Chondrocyte (in vitro differentiated cells): ENCODE measurements around the gene DIPK1A. TPM values are rescaled to one million over a fixed set of nuclear protein-coding genes. Genes with fewer than 3 reads are reported as not detected.

Source experiments
- DNase-seq: peaks from one replicate; pipeline ENCODE4 v3.0.0; 2021; ENCODE audit warnings: mixed read lengths, low spot score
- H3K27ac Mint-ChIP-seq: one replicate; pipeline ENCODE4 v1.8.0; 2021; ENCODE audit warnings: mild to moderate bottlenecking, moderate library complexity, mixed read lengths; ENCODE audit not compliant: unreplicated experiment
- H3K27me3 Mint-ChIP-seq: 2 replicates; pipeline ENCODE4 v1.8.0; 2021; ENCODE audit warnings: low read depth, mixed read lengths
- H3K36me3 Mint-ChIP-seq: 2 replicates; pipeline ENCODE4 v1.8.0; 2021; ENCODE audit warnings: low read depth, mixed read lengths
- H3K4me1 Mint-ChIP-seq: 2 replicates; pipeline ENCODE4 v1.8.0; 2021; ENCODE audit warnings: low read depth, mild to moderate bottlenecking, mixed read lengths
- H3K4me3 Mint-ChIP-seq: one replicate; pipeline ENCODE4 v1.8.0; 2021; ENCODE audit warnings: mild to moderate bottlenecking, moderate library complexity, mixed read lengths; ENCODE audit not compliant: unreplicated experiment
- H3K9me3 Mint-ChIP-seq: 2 replicates; pipeline ENCODE4 v1.8.0; 2021; ENCODE audit warnings: low read depth, mixed read lengths
- total RNA-seq: library from RNA; stranded (reverse); gene quantifications from 3 replicates; pipeline ENCODE4 v1.2.1, GENCODE V29; 2021
- TF ChIP-seq, protein P1 (sequence below): fragments of 200-600 bp; sonication (generic); IDR thresholded peaks from 2 replicates; pipeline ENCODE4 v1.5.0; 2021; ENCODE audit warnings: antibody characterized with exemption, mild to moderate bottlenecking, moderate library complexity

The DIPK1A gene
- total RNA-seq, 1 donor from 2014 or later = 11.2 TPM

DNA sequence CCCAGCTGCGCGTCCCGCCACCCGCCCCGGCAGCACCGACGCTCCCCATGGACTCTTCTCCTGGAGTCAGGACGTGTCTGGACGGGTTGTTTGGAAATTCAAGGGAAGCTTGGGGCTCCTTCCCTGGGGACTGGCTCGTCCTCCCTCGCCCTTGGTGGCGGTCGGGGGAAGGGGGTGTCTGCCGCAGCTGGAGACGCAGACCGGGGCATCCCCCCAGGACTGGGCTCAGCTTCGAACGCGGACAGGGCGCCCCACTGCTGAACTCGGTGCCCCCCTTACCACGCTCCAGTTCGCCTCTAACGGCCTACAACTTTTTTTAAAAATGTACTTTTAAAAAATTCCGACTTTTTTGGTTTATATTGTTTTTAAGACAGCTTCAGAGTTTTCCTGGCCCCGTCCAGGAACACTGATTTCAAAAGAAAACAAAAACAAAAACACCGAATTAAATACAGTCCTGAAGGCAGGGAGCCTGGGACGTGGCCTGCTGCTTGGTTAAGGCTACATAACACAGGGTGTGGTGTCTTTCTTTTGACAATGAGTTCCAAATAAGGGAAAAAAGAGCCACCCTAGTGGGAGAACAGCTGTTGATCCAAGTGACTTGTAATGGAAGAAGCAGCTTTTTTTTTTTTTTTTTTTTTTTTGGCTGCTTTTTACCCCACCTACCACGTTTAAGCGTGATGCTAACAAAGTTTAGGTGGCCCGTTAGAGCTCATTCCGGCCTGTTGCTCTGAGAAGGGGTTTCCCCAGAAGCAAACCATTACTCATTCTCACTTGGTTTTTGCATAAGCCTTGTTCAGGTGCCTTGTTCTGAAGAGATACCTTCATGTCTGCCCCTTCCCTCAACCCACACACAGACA, 862 bp upstream of the DIPK1A start:
- Mint-ChIP-seq H3K27me3 (no peaks in the 10 kb centered on the region), H3K9me3 (no peaks in the 10 kb centered on the region), H3K4me1 (peaks cover 15% of the 10 kb centered on the region), H3K4me3 (peak overlapping the region; percentile 75), H3K27ac (peak overlapping the region; percentile 73), H3K36me3 (no peaks in the 10 kb centered on the region)
- TF ChIP-seq, protein P1, sequence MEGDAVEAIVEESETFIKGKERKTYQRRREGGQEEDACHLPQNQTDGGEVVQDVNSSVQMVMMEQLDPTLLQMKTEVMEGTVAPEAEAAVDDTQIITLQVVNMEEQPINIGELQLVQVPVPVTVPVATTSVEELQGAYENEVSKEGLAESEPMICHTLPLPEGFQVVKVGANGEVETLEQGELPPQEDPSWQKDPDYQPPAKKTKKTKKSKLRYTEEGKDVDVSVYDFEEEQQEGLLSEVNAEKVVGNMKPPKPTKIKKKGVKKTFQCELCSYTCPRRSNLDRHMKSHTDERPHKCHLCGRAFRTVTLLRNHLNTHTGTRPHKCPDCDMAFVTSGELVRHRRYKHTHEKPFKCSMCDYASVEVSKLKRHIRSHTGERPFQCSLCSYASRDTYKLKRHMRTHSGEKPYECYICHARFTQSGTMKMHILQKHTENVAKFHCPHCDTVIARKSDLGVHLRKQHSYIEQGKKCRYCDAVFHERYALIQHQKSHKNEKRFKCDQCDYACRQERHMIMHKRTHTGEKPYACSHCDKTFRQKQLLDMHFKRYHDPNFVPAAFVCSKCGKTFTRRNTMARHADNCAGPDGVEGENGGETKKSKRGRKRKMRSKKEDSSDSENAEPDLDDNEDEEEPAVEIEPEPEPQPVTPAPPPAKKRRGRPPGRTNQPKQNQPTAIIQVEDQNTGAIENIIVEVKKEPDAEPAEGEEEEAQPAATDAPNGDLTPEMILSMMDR = no peak
- no peak for DNase-seq

DNA sequence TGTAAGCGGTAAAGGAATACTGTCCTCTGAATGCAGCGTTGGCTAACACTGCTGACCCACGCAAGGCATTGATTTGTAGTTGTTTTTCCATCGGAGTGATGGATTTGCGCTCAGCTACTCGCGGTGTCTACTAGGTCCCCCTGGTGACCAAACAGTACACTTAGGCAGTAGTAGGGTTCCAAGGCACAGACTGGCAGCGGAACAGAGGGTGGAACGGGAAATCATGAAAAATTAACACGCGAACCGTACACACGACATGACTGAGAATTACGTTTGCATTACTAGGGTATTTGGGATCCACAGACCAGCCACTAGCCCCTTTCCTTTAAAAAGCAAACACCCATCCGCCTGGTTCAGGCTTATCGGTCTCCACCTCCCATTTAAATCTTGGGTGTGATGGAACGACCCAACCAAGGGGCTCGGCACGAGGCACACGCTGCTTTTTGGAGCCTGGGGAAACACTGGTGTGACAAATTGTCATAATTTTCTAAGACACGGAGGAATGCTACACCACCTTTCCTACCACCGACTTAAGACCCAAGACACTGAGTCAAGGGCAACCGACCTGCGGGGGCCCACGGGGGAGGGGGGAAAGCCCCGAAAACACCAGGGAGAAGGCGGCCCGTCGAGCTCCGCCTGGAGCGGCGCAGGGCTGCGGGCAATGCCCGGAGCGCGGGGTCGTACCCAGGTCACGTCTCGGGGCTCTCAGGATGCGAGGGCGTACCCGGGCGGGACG, 699 bp downstream of the DIPK1A start:
- peak overlapping the region; percentile 86 for H3K4me3 Mint-ChIP-seq

DNA sequence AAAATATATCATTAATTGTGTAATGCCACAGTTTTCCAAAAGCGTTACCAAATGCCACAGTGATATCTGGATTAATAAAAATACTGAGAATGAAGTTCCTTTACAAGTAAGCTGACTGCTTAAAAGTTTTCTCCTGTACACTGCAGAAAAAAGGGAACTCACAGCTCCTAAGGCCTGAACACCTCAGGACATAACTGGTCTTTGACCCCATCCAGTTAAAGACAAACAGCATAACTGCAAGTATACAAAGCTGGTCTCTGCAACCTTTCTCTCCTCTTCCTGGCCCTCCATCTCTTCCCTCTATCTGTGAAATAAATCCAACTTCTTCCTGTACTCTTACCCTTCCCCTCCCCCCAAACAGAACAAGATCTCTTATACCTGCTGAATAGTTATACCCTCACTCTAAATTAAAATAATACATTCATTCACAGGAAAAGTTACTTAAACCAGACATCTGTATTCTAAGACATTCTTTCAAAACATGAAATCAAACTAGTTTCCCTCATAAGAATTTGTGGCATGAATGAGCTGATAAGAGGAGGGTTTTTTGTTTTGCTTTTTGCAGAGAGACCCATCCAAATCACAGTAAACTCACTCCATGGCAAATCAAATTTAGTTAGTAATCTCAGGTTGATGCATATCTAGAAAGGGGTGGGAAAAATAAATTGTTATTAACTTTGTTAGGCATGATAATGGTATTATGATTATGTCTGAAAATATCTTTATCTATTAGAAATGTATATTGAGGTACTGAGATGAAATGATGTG, 2.9 kb downstream of the DIPK1A start:
- Mint-ChIP-seq H3K4me3 (no peak overlapping the region), H3K36me3 (no peaks in the 10 kb centered on the region), H3K27me3 (no peaks in the 10 kb centered on the region), H3K4me1 (peaks cover 19% of the 10 kb centered on the region), H3K27ac (no peak overlapping the region), H3K9me3 (no peaks in the 10 kb centered on the region)
- DNase-seq = no peak
- TF ChIP-seq, protein P1 = no peak

More for the DNA sequence above, 699 bp downstream of the DIPK1A start:
- peak overlapping the region; percentile 89 for H3K27ac Mint-ChIP-seq
- H3K27me3 Mint-ChIP-seq = no peaks in the 10 kb centered on the region
- no peaks in the 10 kb centered on the region for H3K36me3 Mint-ChIP-seq
- TF ChIP-seq, protein P1 = peak; percentile 85
- no peak for DNase-seq
- no peaks in the 10 kb centered on the region for H3K9me3 Mint-ChIP-seq
- H3K4me1 Mint-ChIP-seq = peaks cover 19% of the 10 kb centered on the region

DNA sequence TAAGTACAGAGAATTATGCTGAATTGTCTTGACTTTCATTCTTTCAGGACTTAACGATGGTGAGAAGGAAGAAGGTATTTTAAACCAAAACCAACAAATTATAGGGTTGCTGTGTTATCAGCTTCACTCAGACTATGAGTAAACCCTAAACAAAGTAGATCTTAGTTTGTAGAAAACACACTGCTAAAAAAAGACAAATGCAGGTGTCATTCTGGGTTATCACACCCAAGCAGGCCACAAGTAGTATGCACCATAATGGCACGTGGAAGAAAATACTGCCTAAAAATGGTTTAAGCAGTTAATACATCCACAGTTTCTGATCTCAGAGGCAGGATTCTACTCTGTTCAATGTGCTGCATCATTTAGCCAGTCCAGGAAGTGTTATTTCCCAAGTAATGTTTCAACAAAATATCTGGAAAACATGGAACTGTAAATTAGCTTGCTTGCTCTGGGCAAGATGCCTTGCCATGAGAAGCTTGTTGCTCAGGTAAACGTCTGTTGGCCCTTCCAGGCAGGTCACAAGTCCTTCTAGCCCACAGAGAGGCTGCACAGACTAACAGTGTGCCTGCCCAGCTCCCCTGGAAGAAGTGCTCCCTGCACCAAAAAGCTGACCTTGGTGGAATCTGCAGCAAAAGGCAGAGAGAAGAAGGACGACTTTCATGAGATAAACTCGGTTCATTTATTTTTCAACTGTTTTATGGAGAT, 4.1 kb downstream of the DIPK1A start:
- H3K4me3 Mint-ChIP-seq = no peak overlapping the region
- DNase-seq = no peak

More for the DNA sequence above, 4.1 kb downstream of the DIPK1A start:
- peaks cover 20% of the 10 kb centered on the region for H3K4me1 Mint-ChIP-seq
- no peaks in the 10 kb centered on the region for H3K27me3 Mint-ChIP-seq
- no peaks in the 10 kb centered on the region for H3K9me3 Mint-ChIP-seq
- no peak overlapping the region for H3K27ac Mint-ChIP-seq
- TF ChIP-seq, protein P1 = no peak
- no peaks in the 10 kb centered on the region for H3K36me3 Mint-ChIP-seq
